Hepatic stellate cell (primary cell): ENCODE data around the gene C21orf58.
A peak's percentile ranks its signal among the peaks of the same experiment; 100 is the strongest.
"Not testable (repeated sequence)": the region's sequence is repeated elsewhere in the genome, so short reads cannot be mapped to it uniquely, and the experiment has no call there.

Source experiments
- DNase-seq: peaks from one replicate; pipeline ENCODE4 v3.0.0; 2011; ENCODE audit warnings: low spot score

C21orf58 gene

GRCh38 chr21:46324390-46325072 lies 861 bp upstream of the C21orf58 start:
- DNase-seq: peak; percentile 93

- peak; percentile 25 for DNase-seq
These were observed 402 bp downstream of the C21orf58 start for GRCh38 chr21:46323227-46323709.

- DNase-seq: peak; percentile 66
These were observed 1.1 kb downstream of the C21orf58 start for GRCh38 chr21:46322351-46323226.

- no peak for DNase-seq
These were observed 3.3 kb downstream of the C21orf58 start for GRCh38 chr21:46320331-46320801.

GRCh38 chr21:46319186-46319585 lies 4.5 kb downstream of the C21orf58 start:
- no peak for DNase-seq

- DNase-seq: no peak
These were observed 5.2 kb downstream of the C21orf58 start for GRCh38 chr21:46318464-46318845.

GRCh38 chr21:46317710-46318463 lies 5.8 kb downstream of the C21orf58 start:
- no peak for DNase-seq

- no peak for DNase-seq
These were observed 6.9 kb downstream of the C21orf58 start for GRCh38 chr21:46316708-46317324.

GRCh38 chr21:46314441-46315020 lies 9.1 kb downstream of the C21orf58 start:
- no peak for DNase-seq

- no peak for DNase-seq
These were observed 10.7 kb downstream of the C21orf58 start for GRCh38 chr21:46312949-46313348.

- DNase-seq: no peak
These were observed 12.1 kb downstream of the C21orf58 start for GRCh38 chr21:46311568-46311967.

GRCh38 chr21:46310260-46310659 lies 13.4 kb downstream of the C21orf58 start:
- DNase-seq: not testable (repeated sequence)

- no peak for DNase-seq
These were observed 15.2 kb downstream of the C21orf58 start for GRCh38 chr21:46308431-46308830.

GRCh38 chr21:46307625-46308024 lies 16.0 kb downstream of the C21orf58 start:
- DNase-seq: peak; percentile 27

GRCh38 chr21:46304955-46305354 lies 18.7 kb downstream of the C21orf58 start:
- DNase-seq: no peak

- no peak for DNase-seq
These were observed 19.2 kb downstream of the C21orf58 start for GRCh38 chr21:46304437-46304836.

- no peak for DNase-seq
These were observed 21.9 kb downstream of the C21orf58 start for GRCh38 chr21:46301759-46302158.

- no peak for DNase-seq
These were observed 24.5 kb downstream of the C21orf58 start for GRCh38 chr21:46299167-46299566.

- no peak for DNase-seq
These were observed 26.1 kb downstream of the C21orf58 start for GRCh38 chr21:46297338-46298271.
